ENCODE measurements around the gene FAM234B.
"Not testable (repeated sequence)": the region's sequence is repeated elsewhere in the genome, so short reads cannot be mapped to it uniquely, and the experiment has no call there.

FAM234B gene

DNA sequence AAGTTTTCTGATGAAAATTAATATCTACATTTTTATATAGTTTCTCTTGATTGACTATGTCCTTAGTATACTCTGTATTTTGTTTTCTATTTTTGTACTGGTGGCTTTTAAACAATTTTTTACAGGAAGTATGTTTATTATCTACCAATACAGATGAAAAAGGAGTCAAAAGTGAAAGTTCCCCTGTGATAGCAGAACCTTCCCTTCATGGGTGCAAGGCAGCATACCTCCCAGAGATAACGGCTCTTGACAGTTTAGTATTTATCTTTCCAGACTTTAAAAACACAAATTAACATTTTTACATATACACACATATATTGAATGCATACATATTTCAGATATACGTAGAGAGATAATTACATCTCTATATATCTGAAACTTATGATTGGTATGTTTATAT lies 17.1 kb upstream of the FAM234B start:
- Histone ChIP-seq H3K27me3 (ENCODE audit: control insufficient read depth, insufficient read depth, low read length) (no peaks in the 10 kb centered on the region), H3K36me3 (ENCODE audit: control insufficient read depth, low read depth, low read length) (no peaks in the 10 kb centered on the region), H3K4me3 (ENCODE audit: low read length) (no peak overlapping the region), H3K9me3 (ENCODE audit: control insufficient read depth, low read depth, low read length) (no peaks in the 10 kb centered on the region), H3K27ac (ENCODE audit: low read length) (no peak overlapping the region), H3K4me1 (ENCODE audit: control insufficient read depth, low read depth, low read length) (peaks cover 35% of the 10 kb centered on the region), H3K9ac (ENCODE audit: low read length) (no peak overlapping the region)

DNA sequence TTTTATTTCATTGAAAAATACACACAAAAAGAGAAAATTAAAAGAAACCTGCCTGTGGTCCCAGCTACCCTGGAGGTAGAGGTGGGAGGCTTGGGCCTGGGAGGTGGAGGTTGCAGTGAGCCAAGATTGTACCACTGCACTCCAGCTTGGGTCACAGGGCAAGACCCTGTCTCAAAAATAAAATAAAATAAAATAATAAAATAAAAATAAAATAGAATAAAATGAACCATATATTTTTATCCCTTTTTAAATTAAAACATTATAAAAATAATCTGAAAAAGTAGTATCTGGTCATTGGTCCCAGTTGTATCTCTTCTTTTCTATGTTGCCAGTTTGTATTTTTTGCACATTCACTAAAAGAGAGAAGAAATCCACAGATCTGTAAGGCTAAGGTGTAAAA lies 16.7 kb upstream of the FAM234B start:
- H3K27me3 ChIP-seq (ENCODE audit: control insufficient read depth, insufficient read depth, low read length): no peaks in the 10 kb centered on the region
- no peaks in the 10 kb centered on the region for H3K9me3 ChIP-seq (ENCODE audit: control insufficient read depth, low read depth, low read length)
- no peak overlapping the region for H3K9ac ChIP-seq (ENCODE audit: low read length)
- H3K36me3 ChIP-seq (ENCODE audit: control insufficient read depth, low read depth, low read length): no peaks in the 10 kb centered on the region
- peaks cover 35% of the 10 kb centered on the region for H3K4me1 ChIP-seq (ENCODE audit: control insufficient read depth, low read depth, low read length)
- no peak overlapping the region for H3K27ac ChIP-seq (ENCODE audit: low read length)
- no peak overlapping the region for H3K4me3 ChIP-seq (ENCODE audit: low read length)

DNA sequence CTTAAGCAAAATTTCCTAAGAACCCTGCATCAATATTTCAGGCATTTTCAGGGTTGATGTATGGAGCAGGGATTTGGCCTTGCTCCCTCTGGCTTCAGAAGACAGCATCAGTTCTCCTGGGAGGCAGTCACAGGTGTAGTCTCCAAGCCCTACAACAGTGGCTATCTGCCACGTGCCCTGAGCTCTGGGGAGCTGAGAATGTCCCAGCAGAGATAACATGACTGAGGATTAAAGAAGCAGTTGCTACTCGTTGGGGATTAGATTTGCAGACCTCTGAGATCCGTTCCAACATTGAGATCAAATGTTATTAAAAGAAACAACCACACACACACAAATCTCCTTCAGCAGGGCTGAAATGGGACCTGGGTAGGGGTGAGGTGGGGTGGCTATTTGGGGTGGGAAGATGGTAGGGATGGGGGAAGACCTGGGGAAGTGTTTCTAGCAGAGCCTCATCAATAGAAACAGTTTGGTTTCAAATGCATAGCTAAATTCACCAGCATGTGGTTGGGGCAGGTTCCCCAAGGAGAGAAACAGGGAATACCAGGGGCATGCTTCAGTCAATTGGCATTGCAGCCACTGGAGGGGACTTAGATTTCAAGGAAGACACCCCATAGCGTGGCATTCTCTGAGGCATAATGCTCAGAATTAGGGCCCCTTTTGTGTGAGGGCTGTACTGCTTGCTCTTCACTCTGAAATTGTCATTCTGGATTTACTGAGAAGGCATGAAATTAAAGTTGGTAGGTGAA lies 15.2 kb upstream of the FAM234B start:
- H3K4me1 ChIP-seq (ENCODE audit: control insufficient read depth, low read depth, low read length): peaks cover 35% of the 10 kb centered on the region
- H3K9ac ChIP-seq (ENCODE audit: low read length): no peak overlapping the region
- no peaks in the 10 kb centered on the region for H3K9me3 ChIP-seq (ENCODE audit: control insufficient read depth, low read depth, low read length)
- no peaks in the 10 kb centered on the region for H3K36me3 ChIP-seq (ENCODE audit: control insufficient read depth, low read depth, low read length)
- no peaks in the 10 kb centered on the region for H3K27me3 ChIP-seq (ENCODE audit: control insufficient read depth, insufficient read depth, low read length)
- peak overlapping the region; percentile 1 for H3K4me3 ChIP-seq (ENCODE audit: low read length)
- H3K27ac ChIP-seq (ENCODE audit: low read length): no peak overlapping the region

DNA sequence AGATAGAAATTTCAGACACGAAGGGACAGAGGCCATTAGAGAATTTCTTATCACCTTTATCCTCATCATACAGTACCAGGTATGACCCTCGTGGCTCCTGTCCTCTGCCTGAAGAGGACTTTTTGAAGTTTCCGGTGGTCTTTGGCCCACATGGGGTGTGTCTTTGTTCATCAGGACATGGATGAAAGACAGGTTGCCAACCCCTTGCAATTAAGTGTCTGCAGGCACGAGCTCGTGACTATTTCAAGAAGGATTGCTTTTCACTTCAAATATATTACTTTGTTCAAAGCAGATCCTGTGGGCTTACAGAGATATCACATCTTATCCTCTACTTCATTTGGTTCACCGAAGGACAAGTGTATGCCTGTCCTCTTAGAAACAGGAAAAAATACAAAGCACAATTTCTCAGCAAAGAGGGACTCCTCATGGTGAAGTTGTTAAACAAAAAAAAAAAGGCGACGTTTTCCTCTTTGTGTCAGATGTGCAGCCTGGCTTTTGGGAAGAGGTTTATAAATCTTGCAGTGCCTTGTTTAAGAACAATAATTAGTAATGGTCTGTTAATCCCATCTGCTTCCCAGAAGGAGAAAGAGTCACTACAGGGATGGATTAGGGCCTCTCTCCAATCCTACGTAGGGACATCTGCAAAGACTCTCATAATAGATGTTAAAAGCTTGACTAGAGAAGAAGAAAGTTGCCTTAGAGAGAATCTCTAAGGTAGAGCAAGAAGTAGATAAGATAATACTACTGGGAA lies 13.5 kb upstream of the FAM234B start:
- Histone ChIP-seq H3K9me3 (ENCODE audit: control insufficient read depth, low read depth, low read length) (no peaks in the 10 kb centered on the region), H3K27ac (ENCODE audit: low read length) (no peak overlapping the region), H3K9ac (ENCODE audit: low read length) (no peak overlapping the region), H3K4me3 (ENCODE audit: low read length) (no peak overlapping the region), H3K27me3 (ENCODE audit: control insufficient read depth, insufficient read depth, low read length) (no peaks in the 10 kb centered on the region), H3K4me1 (ENCODE audit: control insufficient read depth, low read depth, low read length) (peaks cover 35% of the 10 kb centered on the region), H3K36me3 (ENCODE audit: control insufficient read depth, low read depth, low read length) (no peaks in the 10 kb centered on the region)

DNA sequence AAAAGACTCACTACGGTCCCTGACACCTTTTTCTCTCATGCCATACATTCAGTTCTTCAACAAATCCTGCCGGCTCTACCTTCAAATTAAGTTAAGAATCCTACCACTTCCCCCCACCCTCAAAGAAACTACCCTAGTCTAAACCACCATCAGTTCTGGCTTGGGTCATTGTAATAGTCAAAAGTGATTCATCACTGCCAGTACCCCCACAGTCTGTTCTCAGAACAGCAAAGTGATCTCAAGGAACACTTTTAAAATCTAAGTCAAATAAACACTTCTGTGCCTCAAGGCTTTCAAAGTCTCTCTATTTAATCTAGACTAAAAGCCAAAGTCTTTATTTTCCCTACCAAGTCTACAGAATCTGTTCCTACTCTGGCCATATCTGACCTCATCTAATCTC lies 12.0 kb upstream of the FAM234B start:
- H3K27ac ChIP-seq (ENCODE audit: low read length): no peak overlapping the region
- no peak overlapping the region for H3K9ac ChIP-seq (ENCODE audit: low read length)
- no peak overlapping the region for H3K4me3 ChIP-seq (ENCODE audit: low read length)
- no peaks in the 10 kb centered on the region for H3K27me3 ChIP-seq (ENCODE audit: control insufficient read depth, insufficient read depth, low read length)
- H3K4me1 ChIP-seq (ENCODE audit: control insufficient read depth, low read depth, low read length): peaks cover 35% of the 10 kb centered on the region
- no peaks in the 10 kb centered on the region for H3K36me3 ChIP-seq (ENCODE audit: control insufficient read depth, low read depth, low read length)
- no peaks in the 10 kb centered on the region for H3K9me3 ChIP-seq (ENCODE audit: control insufficient read depth, low read depth, low read length)

DNA sequence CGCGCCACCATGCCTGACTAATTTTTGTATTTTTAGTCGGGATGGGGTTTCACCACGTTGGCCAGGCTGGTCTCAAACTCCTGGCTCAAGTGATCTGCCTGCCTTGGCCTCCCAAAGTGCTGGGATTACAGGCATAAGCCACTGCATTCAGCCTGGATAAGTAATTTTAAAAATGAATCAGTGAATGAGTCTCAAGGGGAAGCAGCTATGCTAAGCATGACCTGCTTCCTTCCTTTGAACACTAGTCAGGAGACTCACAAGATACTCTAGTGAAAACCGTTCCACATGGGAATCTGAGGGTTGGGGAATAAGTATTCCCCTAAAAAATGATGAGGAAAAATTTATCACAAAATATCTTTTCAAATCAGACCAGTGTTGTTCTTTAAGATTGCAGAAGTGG lies 10.7 kb upstream of the FAM234B start:
- no peak overlapping the region for H3K9ac ChIP-seq (ENCODE audit: low read length)
- H3K36me3 ChIP-seq (ENCODE audit: control insufficient read depth, low read depth, low read length): no peaks in the 10 kb centered on the region
- H3K27me3 ChIP-seq (ENCODE audit: control insufficient read depth, insufficient read depth, low read length): no peaks in the 10 kb centered on the region
- peaks cover 27% of the 10 kb centered on the region for H3K4me1 ChIP-seq (ENCODE audit: control insufficient read depth, low read depth, low read length)
- H3K27ac ChIP-seq (ENCODE audit: low read length): no peak overlapping the region
- H3K9me3 ChIP-seq (ENCODE audit: control insufficient read depth, low read depth, low read length): no peaks in the 10 kb centered on the region
- no peak overlapping the region for H3K4me3 ChIP-seq (ENCODE audit: low read length)

DNA sequence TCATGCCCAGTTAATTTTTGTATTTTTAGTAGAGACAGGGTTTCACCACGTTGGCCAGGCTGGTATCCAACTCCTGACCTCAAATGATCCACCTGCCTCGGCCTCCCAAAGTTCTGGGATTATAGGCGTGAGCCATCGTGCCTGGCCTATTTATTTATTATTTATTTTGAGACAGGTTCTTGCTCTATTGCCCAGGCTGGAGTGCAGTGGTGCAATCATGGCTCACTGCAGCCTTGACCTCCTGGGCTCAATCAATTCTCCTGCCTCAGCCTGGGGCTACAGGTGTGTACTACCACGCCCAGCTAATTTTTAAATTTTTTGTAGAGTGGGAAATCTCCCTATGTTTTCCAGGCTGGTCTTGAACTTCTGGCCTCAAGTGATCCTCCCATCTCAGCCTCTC lies 8.8 kb upstream of the FAM234B start:
- H3K27me3 ChIP-seq (ENCODE audit: control insufficient read depth, insufficient read depth, low read length): not testable (repeated sequence)

DNA sequence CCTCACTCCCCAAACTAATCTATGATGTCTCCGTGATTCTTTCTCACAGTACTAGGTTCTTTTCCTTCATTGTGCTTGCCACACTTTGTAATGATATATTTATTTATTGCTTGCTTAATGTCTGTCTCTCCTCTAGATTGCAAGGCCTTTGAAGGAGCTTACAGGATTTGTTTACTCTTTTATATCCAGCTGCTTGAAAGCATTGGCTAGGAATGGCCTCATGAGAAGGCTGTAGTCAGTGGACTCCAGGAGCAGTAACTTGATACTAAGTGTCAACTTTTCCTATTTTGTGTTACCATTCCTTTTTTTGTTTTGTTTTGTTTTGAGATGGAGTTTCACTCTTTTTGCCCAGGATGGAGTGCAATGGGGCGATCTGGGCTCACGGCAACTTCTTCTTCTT lies 7.3 kb upstream of the FAM234B start:
- no peak overlapping the region for H3K27ac ChIP-seq (ENCODE audit: low read length)
- no peaks in the 10 kb centered on the region for H3K27me3 ChIP-seq (ENCODE audit: control insufficient read depth, insufficient read depth, low read length)
- no peak overlapping the region for H3K4me3 ChIP-seq (ENCODE audit: low read length)
- no peak overlapping the region for H3K9ac ChIP-seq (ENCODE audit: low read length)
- H3K4me1 ChIP-seq (ENCODE audit: control insufficient read depth, low read depth, low read length): no peaks in the 10 kb centered on the region
- no peaks in the 10 kb centered on the region for H3K9me3 ChIP-seq (ENCODE audit: control insufficient read depth, low read depth, low read length)
- H3K36me3 ChIP-seq (ENCODE audit: control insufficient read depth, low read depth, low read length): no peaks in the 10 kb centered on the region

More for the DNA sequence above, 8.8 kb upstream of the FAM234B start:
- H3K4me3 ChIP-seq (ENCODE audit: low read length); H3K9me3 ChIP-seq (ENCODE audit: control insufficient read depth, low read depth, low read length); H3K9ac ChIP-seq (ENCODE audit: low read length); H3K36me3 ChIP-seq (ENCODE audit: control insufficient read depth, low read depth, low read length); H3K27ac ChIP-seq (ENCODE audit: low read length); H3K4me1 ChIP-seq (ENCODE audit: control insufficient read depth, low read depth, low read length): not testable (repeated sequence)

DNA sequence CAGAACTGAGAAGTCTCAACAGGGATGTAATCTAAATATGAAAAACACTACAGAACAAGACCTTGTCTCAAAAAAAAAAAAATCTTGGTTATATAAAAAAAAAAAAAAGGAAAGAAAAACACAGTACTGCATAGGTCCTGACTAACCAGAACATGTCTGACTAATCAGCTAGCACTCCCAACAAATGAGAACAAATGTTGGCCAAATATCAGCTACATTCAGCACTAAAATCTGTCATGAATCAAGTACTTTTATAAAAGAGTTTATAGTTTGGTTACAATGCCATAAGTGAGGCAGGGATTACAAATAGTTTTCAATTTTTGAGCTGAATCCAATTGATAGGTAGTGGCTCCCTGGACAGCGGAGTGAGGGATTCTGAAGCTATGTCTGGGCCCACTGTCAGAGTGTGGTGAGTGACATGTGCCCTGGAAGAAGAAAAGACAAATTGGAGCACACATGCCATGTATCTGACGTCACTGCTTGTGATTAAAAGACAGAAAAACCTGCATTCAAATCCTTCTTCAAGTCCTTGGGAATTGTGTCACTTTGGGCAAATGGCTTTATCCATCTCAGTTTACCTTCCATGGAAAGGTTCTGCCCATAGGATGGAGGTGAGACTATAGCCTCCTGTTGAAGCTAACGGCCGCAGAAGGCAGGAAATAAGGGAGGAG lies 5.6 kb upstream of the FAM234B start:
- Histone ChIP-seq H3K27ac (ENCODE audit: low read length) (no peak overlapping the region), H3K36me3 (ENCODE audit: control insufficient read depth, low read depth, low read length) (no peaks in the 10 kb centered on the region), H3K9me3 (ENCODE audit: control insufficient read depth, low read depth, low read length) (no peaks in the 10 kb centered on the region), H3K4me1 (ENCODE audit: control insufficient read depth, low read depth, low read length) (peaks cover under 1% of the 10 kb centered on the region), H3K4me3 (ENCODE audit: low read length) (no peak overlapping the region), H3K9ac (ENCODE audit: low read length) (no peak overlapping the region), H3K27me3 (ENCODE audit: control insufficient read depth, insufficient read depth, low read length) (peaks cover 3% of the 10 kb centered on the region)

DNA sequence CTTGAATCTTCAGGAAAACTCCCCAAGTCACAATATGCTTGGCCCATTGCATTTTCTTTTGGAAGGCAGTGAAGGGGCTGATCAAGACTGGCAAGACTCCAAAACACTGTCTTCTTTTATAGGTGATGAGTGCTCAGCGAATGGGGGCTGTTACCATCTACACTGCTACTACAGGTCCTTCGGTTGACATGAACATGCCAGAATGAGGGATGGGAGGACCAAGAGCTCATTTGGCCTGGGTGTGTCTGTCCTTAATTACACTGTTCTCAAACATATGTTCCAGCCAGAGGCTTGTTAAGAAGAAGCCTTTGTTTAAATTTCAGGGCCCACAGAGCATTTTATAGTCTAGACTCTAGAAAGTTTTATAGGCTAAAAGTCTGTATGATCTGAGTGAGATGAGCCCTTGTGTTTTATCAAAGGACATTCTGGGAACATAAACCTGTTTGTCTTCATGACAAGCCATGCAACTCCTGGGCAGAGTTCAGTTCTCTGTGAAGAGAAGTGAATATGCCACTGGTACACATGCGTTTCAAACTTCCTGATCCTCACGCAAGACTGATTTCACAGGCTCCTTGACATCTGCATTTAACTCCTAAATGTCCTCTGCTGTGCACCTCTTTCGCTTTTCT lies 4.7 kb upstream of the FAM234B start:
- Histone ChIP-seq H3K27ac (ENCODE audit: low read length) (no peak overlapping the region), H3K4me1 (ENCODE audit: control insufficient read depth, low read depth, low read length) (peaks cover 5% of the 10 kb centered on the region), H3K9ac (ENCODE audit: low read length) (no peak overlapping the region), H3K36me3 (ENCODE audit: control insufficient read depth, low read depth, low read length) (no peaks in the 10 kb centered on the region), H3K27me3 (ENCODE audit: control insufficient read depth, insufficient read depth, low read length) (peaks cover 7% of the 10 kb centered on the region), H3K4me3 (ENCODE audit: low read length) (no peak overlapping the region), H3K9me3 (ENCODE audit: control insufficient read depth, low read depth, low read length) (no peaks in the 10 kb centered on the region)

DNA sequence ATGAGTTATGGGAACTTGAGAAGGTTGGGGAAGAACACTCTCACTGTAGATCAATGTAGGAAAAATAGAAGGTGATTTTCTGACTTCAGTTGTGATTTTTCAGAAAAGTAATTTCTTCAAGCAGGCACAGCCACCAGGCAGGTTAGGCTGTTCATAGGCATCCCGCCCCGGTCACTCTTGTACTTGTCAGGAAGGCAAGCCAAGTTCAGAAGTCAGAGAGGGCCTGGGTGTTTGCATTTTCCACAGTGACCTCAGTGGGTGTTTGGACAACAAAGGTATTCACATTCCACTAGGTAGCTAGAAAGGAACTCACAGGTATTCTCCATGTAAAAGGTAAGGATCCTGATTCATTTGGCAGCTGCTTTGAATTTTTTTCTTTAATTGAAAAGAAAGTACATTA lies 3.0 kb upstream of the FAM234B start:
- peaks cover 5% of the 10 kb centered on the region for H3K4me1 ChIP-seq (ENCODE audit: control insufficient read depth, low read depth, low read length)
- no peak overlapping the region for H3K4me3 ChIP-seq (ENCODE audit: low read length)
- H3K36me3 ChIP-seq (ENCODE audit: control insufficient read depth, low read depth, low read length): no peaks in the 10 kb centered on the region
- peaks cover 7% of the 10 kb centered on the region for H3K27me3 ChIP-seq (ENCODE audit: control insufficient read depth, insufficient read depth, low read length)
- no peak overlapping the region for H3K27ac ChIP-seq (ENCODE audit: low read length)
- no peak overlapping the region for H3K9ac ChIP-seq (ENCODE audit: low read length)
- no peaks in the 10 kb centered on the region for H3K9me3 ChIP-seq (ENCODE audit: control insufficient read depth, low read depth, low read length)
